ENCODE results near the gene BRSK2. TPM values are rescaled to one million over a fixed set of nuclear protein-coding genes. Genes with fewer than 3 reads are reported as not detected.

The BRSK2 gene
- total RNA-seq, 1 experiment from 2014 or later, result 32.2 TPM

- no TSS peak for BruUV-seq (replicated peaks)
- no peak overlapping the region for H3K4me3 ChIP-seq (ENCODE audit: low read depth in 2 of 2, low read length in 2 of 2)
- no peaks in the 10 kb centered on the region for H3K36me3 ChIP-seq (ENCODE audit: control insufficient read depth, insufficient read depth, low read length)
- intact Hi-C loops (cut with micrococcal nuclease; ENCODE audit: unreplicated experiment), result no loop called here
- ChIA-PET POLR2A (no interaction called here), CTCF (interaction anchor here (0.6 kb wide), 1 partner anchor 25 kb away, joined by 4 read pairs; no protein-coding TSS in a partner anchor)
- ATAC-seq (no peak), DNase-seq (ENCODE audit: low read depth, low spot score) (no peak)
- no peaks in the 10 kb centered on the region for H3K9me3 ChIP-seq (ENCODE audit: control insufficient read depth, insufficient read depth, low read depth, low read length)
- no peak overlapping the region for H3K27ac ChIP-seq (ENCODE audit: low read length)
- no peak for TF ChIP-seq REST (IDR thresholded peaks at IDR 0.05; ENCODE audit: insufficient read depth in 1 of 2, low read depth in 2 of 2, low read length in 1 of 2)
- TF ChIP-seq CTCF (IDR thresholded peaks at IDR 0.05), result no peak
- TF ChIP-seq SIN3A (IDR thresholded peaks at IDR 0.05; ENCODE audit: borderline replicate concordance, insufficient read depth, low read depth, low read length), result no peak
- no peak for TF ChIP-seq POLR2AphosphoS5 (IDR thresholded peaks at IDR 0.05; ENCODE audit: low read depth, low read length)
- no peak for TF ChIP-seq TCF7L2 (IDR thresholded peaks at IDR 0.05; ENCODE audit: low read depth, low read length)
- no peaks in the 10 kb centered on the region for H3K27me3 ChIP-seq (ENCODE audit: control insufficient read depth, insufficient read depth, low read length)
- H3K4me1 ChIP-seq (ENCODE audit: control insufficient read depth, insufficient read depth, low read length), result peaks cover 19% of the 10 kb centered on the region
- in situ Hi-C loops (cut with HindIII; ENCODE audit: low pct_unique_long_range_greater_than_20kb, low sequenced_read_pairs), result no loop called here
Observed at GRCh38 chr11:1457326-1457680, 67.6 kb downstream of the BRSK2 start.

GRCh38 chr11:1457856-1458255 lies 68.1 kb downstream of the BRSK2 start:
- H3K27ac ChIP-seq (ENCODE audit: low read length), result no peak overlapping the region
- BruUV-seq (replicated peaks), result no TSS peak
- H3K4me3 ChIP-seq (ENCODE audit: low read depth in 2 of 2, low read length in 2 of 2), result no peak overlapping the region
- H3K9me3 ChIP-seq (ENCODE audit: control insufficient read depth, insufficient read depth, low read depth, low read length), result no peaks in the 10 kb centered on the region
- ATAC-seq, result no peak
- H3K36me3 ChIP-seq (ENCODE audit: control insufficient read depth, insufficient read depth, low read length), result no peaks in the 10 kb centered on the region
- intact Hi-C loops (cut with micrococcal nuclease; ENCODE audit: unreplicated experiment) (no loop called here), in situ Hi-C loops (cut with HindIII; ENCODE audit: low pct_unique_long_range_greater_than_20kb, low sequenced_read_pairs) (no loop called here)
- H3K27me3 ChIP-seq (ENCODE audit: control insufficient read depth, insufficient read depth, low read length), result no peaks in the 10 kb centered on the region
- TF ChIP-seq TCF7L2 (IDR thresholded peaks at IDR 0.05; ENCODE audit: low read depth, low read length) (no peak), SIN3A (IDR thresholded peaks at IDR 0.05; ENCODE audit: borderline replicate concordance, insufficient read depth, low read depth, low read length) (no peak), POLR2AphosphoS5 (IDR thresholded peaks at IDR 0.05; ENCODE audit: low read depth, low read length) (no peak), REST (IDR thresholded peaks at IDR 0.05; ENCODE audit: insufficient read depth in 1 of 2, low read depth in 2 of 2, low read length in 1 of 2) (no peak), CTCF (IDR thresholded peaks at IDR 0.05) (no peak)
- CTCF ChIA-PET, result no interaction called here
- POLR2A ChIA-PET, result no interaction called here
- peaks cover 19% of the 10 kb centered on the region for H3K4me1 ChIP-seq (ENCODE audit: control insufficient read depth, insufficient read depth, low read length)
- DNase-seq (ENCODE audit: low read depth, low spot score), result no peak
